ENCODE data around the gene CCDC6.
"Not testable (repeated sequence)": the region's sequence is repeated elsewhere in the genome, so short reads cannot be mapped to it uniquely, and the experiment has no call there.

Gene CCDC6

GRCh38 chr10:59905066-59905730 lies 1.2 kb downstream of the CCDC6 start:
- peak; percentile 16 for DNase-seq

DNA sequence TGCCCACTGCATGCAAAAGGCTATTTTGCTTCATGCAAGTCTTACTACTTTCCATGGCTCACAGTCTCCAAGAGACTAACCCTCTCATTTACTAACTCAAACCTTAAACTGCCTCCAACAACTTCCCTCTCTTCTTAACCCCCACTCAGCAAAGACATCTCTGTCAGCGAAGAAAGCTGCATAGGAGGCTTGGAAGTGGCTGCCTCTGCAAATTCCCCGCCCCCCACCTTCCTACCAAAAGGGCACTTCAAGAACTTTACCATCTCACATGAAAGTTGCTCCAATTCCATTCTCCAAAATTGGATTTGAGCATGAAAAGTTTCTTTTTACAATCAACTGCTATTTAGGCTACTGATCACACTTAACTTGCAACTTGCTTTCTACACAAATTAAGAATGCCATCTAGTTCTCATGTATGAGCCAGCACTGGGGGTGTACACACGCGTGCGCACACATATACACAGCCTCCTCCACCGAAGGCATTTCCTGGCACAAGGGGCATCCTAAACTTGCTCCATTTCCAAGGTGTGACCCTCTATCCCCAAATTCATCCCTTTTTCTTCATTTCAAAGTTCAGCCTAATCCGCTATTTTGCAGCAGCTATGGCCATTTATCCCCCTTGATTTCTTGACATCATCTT lies 1.8 kb downstream of the CCDC6 start:
- no peak for DNase-seq

DNA sequence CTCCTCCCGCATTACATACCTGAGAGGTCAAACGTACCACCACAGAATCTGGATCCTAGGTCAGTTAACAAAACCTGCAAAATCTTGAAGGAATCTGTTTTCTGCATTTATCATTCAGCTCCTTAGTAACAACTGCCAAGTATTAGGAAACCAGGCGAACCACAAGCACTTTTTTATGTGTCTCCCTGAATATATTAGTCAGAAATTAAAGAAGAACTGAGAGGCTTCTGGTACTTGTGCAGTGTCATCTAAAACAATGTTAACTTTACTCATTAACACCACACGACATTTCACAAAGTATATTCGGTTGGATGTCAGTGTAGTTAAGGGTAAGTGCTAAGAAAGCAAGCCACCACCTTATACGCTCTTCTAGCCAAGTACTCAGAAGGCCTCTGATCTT lies 2.5 kb downstream of the CCDC6 start:
- DNase-seq = no peak

- no peak for DNase-seq
Observed at GRCh38 chr10:59902016-59902415, 4.3 kb downstream of the CCDC6 start.

DNA sequence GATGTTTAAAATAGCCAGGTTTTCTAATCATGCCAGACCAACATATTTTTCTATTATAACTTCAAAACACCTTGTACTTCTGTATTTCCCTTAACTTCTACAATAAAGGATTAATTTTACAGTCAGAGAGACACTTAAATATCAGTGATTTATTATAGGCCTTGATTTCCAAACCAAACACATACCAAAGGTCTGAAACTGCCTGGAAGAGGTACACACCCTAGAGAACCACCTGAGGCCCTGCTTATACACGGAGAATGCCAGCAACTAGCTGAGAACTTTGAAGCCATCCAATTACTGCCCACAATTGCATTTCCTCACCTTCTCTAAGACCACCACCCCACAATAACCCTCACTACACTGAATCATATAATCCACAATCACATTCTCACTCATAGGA lies 4.9 kb downstream of the CCDC6 start:
- DNase-seq = no peak

DNA sequence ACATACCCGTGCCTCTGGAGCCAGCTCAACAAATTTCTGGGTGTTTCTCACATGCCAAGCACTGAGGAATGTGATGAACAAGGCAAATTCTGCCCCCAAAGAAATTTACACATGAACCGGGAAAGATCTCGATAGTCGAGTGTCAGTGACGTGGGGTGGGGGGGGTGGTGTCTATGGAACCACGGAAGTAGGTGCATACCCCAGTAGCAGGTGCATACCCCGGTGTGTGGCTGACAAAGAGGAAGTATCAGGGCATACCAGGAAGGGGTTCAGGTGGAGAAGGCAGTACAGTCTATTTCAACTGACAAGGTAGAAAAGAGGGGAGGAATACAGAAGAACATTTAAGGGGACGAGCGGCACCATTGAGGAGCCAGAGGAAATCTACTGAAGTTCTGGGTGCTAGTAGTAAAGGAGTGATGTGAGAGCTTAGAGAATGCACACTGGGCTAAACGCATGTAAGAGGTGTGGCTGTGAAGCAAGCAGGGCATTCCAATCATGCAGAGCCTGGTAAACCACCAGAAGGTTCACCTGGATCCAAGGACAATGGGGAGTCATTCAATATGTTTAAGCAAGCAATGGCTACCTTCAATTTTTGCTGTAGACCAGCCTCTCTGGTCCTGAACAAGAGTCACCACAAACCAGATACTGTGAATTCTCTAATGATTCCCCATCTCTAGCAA lies 6.2 kb downstream of the CCDC6 start:
- DNase-seq = no peak

GRCh38 chr10:59898125-59898835 lies 8.1 kb downstream of the CCDC6 start:
- DNase-seq = no peak

DNA sequence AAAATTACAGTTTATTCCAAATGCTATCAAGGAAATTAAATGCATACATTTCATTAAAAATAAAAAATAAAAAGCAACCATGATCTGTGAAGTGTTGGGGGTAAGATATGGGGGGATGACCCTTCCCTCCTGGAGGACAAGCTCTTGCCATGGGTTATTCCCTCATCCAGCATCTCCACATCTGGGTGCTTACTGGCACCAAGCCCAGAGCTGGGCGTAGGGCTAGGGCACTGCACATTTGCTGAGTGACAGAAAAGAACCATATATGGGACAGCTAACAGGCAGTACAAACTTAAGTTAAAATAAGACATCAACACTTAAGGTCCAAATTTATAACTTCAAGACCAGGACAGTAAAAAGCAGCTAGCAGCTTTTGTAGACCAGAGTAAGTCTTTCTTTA lies 10.2 kb downstream of the CCDC6 start:
- no peak for DNase-seq

- DNase-seq = no peak
Observed at GRCh38 chr10:59895629-59896116, 10.7 kb downstream of the CCDC6 start.

DNA sequence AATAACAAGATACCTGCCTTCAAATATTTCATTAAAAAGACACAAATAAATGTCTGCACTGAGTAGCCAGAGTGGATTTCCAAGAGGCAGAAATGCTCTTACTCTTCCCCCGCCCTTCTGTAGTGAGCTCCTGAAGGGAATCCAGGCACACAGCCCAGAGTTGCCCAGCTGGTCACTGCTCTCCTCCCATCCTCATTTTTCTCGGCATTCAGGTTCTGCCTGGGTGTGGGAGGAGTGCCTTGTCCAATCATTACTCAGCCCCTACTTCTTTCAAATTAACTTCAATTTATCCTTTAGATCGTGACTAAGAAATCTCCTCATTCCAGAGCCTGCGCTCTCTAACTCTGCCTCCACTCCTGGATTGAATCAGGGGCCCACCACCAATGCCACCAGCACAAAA lies 12.2 kb downstream of the CCDC6 start:
- DNase-seq = no peak

DNA sequence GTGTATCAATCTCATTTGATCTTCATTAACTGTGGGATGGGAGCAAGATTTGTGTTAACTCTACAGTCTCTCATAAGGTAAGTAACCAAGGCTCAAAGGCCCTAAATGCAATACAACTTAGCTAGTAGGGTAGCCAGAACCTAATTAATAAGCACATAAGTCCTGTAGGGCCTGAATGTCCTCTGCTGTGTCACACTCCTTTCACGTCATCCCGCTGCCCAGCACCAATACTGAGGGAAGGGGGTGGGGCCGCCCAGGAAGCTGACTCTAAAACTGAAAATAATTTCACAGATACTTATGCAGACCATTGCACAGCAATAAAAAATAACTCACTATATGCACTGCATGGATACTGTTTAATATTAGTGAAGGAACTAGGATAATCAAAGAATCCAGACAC lies 13.7 kb downstream of the CCDC6 start:
- no peak for DNase-seq

GRCh38 chr10:59891936-59892335 lies 14.4 kb downstream of the CCDC6 start:
- no peak for DNase-seq

DNA sequence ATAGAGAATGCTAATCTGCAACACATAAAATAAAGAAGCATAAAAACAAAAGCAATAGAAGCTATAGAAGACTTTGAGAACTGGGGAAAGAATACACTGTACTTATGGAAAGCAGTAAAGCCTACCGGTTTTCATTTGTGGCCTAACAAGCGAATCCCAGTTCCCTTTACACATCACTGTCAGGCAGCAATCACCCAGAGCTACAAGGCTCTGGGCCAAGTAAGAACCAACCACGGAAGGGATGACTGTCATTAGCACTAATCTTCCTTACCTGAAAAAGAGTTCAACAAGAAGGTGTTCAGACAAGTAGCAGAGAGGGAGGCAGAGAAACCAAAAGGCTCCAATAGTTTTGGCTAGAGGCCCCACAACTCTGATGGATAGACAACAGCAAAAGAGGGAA lies 15.0 kb downstream of the CCDC6 start:
- peak; percentile 5 for DNase-seq

- DNase-seq = no peak
Observed at GRCh38 chr10:59888781-59889435, 17.4 kb downstream of the CCDC6 start.

DNA sequence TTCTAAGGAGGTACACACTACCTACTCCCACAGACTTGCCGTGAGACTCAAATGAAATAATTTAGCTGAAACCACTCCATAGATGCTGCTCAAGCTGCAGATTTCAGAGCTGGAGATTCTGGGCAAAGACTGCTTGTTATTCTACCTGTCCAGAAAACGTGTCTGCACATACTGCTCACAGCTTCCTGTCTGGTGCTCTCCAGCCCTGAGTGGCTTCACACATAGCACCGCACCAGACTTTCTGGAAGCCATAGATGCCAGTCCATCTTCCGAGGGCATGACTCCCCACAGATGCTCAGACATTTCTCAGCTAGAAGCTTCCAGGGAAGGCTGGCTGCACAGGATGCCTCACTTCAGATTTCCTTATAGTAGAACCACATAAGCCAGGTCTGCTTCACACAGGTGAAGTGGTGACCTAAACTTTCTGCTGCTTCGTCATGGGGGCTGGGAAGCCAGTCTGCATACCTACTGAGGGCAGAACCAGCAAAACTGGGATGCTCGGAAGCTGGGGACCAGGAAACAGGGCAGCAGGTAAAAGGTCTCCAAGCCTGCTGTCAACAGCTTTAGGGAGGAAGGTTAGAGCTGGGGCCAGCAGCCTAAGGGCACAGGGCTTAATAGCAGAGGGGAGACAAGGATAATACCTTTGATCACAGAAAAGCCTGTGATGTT lies 18.2 kb downstream of the CCDC6 start:
- no peak for DNase-seq

- DNase-seq = no peak
Observed at GRCh38 chr10:59887006-59887405, 19.4 kb downstream of the CCDC6 start.

GRCh38 chr10:59885430-59886134 lies 20.8 kb downstream of the CCDC6 start:
- peak; percentile 79 for DNase-seq

GRCh38 chr10:59884893-59885292 lies 21.5 kb downstream of the CCDC6 start:
- not testable (repeated sequence) for DNase-seq

DNA sequence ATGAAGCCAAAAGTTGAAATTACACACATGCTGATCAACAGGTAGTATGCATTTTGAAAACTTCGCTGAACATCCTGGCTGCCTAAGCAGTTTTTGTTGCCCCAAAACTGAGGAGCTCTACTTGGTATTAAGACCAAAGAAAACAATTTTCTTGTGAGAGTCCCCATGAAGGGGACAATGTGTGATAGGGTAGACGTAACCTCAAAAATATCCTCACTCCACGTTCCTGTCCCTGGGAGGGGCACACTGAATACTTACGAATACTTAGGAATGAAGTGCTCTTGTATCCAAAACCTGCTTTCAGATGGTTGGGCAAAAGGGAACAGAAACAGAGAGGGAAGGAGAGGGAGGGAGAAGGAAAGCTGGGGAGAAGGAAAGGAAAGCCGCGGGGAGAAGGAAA lies 24.7 kb downstream of the CCDC6 start:
- DNase-seq = no peak

GRCh38 chr10:59880971-59881510 lies 25.3 kb downstream of the CCDC6 start:
- no peak for DNase-seq

DNA sequence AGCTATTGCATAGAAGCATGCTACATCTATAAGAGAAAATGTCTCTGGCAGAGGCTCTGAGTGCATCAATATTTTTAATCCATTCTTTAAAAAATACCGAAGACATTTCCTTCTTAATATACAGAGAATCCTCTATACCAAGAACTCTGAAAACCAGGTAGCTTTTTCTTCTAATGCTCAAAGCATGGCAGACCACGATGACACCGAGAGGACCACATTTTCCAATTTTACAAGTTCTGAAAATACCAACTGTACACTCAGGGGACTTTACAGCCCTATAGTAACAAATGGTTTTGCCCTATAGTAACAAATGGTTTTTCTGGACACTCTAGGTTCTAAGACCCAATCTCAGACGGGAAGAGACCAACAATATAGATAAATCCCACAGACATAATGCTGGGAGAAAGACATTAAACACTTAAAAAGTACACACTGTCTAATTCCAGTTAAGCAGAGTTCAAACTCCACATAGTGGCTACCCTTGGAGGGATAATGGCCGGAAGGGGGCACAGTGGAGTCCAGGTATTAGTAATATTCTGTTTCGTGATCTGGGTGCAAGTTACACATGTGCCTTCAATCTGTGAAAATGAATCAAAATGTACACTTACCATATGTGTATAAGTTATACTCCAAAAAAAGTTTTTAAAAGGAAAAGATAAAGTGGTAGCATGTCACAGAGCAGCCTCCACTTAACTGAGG lies 26.2 kb downstream of the CCDC6 start:
- no peak for DNase-seq
